HG03196 (cell line): ENCODE results near the gene SALL4.
"Not testable (repeated sequence)": the region's sequence is repeated elsewhere in the genome, so short reads cannot be mapped to it uniquely, and the experiment has no call there.

Source experiments
- ATAC-seq: cut with Tn5 transposase; IDR thresholded peaks from one replicate; pipeline ENCODE4 v1.9.1; 2021; ENCODE audit not compliant: unreplicated experiment

SALL4 gene

GRCh38 chr20:51767867-51768758 is 34.2 kb downstream of the SALL4 start, which contains the start of gene ATP9A:
Gene ATP9A (minus strand): TSS chr20:51768390. CDS start chr20:51768369, 21 bp downstream.
- ATAC-seq: no peak

GRCh38 chr20:51766994-51767866 is 35.1 kb downstream of the SALL4 start:
- ATAC-seq: no peak

GRCh38 chr20:51765381-51765780 is 36.9 kb downstream of the SALL4 start:
- ATAC-seq: not testable (repeated sequence)

GRCh38 chr20:51763965-51764602 is 38.2 kb downstream of the SALL4 start:
- no peak for ATAC-seq

- no peak for ATAC-seq
Observed at GRCh38 chr20:51760905-51761546, 41.3 kb downstream of the SALL4 start.

GRCh38 chr20:51759769-51760510 is 42.4 kb downstream of the SALL4 start:
- ATAC-seq: no peak

GRCh38 chr20:51758978-51759544 is 43.3 kb downstream of the SALL4 start:
- ATAC-seq: no peak

- no peak for ATAC-seq
Observed at GRCh38 chr20:51757226-51757625, 45.1 kb downstream of the SALL4 start.

GRCh38 chr20:51756653-51757052 is 45.7 kb downstream of the SALL4 start:
- no peak for ATAC-seq

- not testable (repeated sequence) for ATAC-seq
Observed at GRCh38 chr20:51753220-51753619, 49.1 kb downstream of the SALL4 start.

GRCh38 chr20:51752343-51752951 is 49.9 kb downstream of the SALL4 start:
- no peak for ATAC-seq

GRCh38 chr20:51750770-51751388 is 51.4 kb downstream of the SALL4 start:
- ATAC-seq: no peak

- no peak for ATAC-seq
Observed at GRCh38 chr20:51750037-51750769, 52.1 kb downstream of the SALL4 start.

GRCh38 chr20:51749674-51750036 is 52.7 kb downstream of the SALL4 start:
- ATAC-seq: no peak

GRCh38 chr20:51747182-51747911 is 55.0 kb downstream of the SALL4 start:
- ATAC-seq: no peak

- ATAC-seq: no peak
Observed at GRCh38 chr20:51745804-51746203, 56.5 kb downstream of the SALL4 start.

GRCh38 chr20:51740838-51741237 is 61.5 kb downstream of the SALL4 start:
- no peak for ATAC-seq

- ATAC-seq: not testable (repeated sequence)
Observed at GRCh38 chr20:51740308-51740707, 62.0 kb downstream of the SALL4 start.
